NT2/D1 (cell line): ENCODE data around the gene TULP3.
A peak's percentile ranks its signal among the peaks of the same experiment; 100 is the strongest.

Experiments
- SUZ12 ChIP-seq: IDR thresholded peaks from 2 replicates; pipeline ENCODE4 v1.6.1; 2011; ENCODE audit not compliant: insufficient read length, insufficient read depth; ENCODE audit errors: extremely low read depth
- YY1 ChIP-seq: IDR thresholded peaks from 2 replicates; pipeline ENCODE4 v1.6.1; 2011; ENCODE audit not compliant: insufficient read length, insufficient read depth
- ZNF274 ChIP-seq: IDR thresholded peaks from 2 replicates; pipeline ENCODE4 v1.6.1; 2011; ENCODE audit warnings: mild to moderate bottlenecking, low read depth, low read length

DNA sequence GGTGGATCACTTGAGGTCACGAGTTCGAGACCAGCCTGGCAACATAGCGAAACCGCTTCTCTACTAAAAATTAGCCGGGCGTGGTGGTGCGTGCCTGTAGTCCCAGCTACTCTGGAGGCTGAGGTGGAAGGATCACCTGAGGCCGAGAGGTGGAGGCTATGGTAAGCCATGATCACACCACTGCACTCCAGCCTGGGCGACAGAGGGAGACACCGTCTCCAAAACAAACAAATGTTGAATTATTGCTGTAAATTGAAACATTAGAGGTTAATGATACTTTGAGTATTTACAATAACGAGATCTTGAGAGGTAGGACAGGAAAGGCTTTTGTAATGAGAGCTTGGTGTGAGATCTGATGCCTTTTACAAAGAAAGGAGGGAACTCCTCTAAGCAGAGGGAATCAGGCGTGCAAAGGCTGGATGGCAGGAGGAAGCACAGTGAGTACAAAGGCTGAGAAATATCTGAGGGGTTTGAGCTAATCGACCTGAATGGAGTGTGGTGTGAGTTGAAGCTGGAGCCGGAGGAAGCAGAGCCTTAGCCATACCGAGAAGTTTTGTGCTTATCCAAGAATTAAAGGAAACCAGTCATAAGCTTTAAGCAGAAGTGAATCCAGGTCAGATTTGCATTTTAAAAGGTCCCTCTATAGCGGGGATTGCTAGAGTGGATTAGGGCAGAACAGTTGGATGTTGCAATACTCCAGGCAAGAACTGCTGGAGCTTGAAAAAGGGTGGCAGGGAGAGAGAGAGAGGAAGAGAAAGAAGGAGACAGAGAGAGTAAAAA is 12.5 kb upstream of the TULP3 start:
- TF ChIP-seq YY1 (peak; percentile 4), ZNF274 (no peak), SUZ12 (no peak)
